GM18520 (cell line): ENCODE measurements around the gene GSG1L2.

Experiments used
- ATAC-seq: cut with Tn5 transposase; IDR thresholded peaks from one replicate; pipeline ENCODE4 v1.9.1; 2021; ENCODE audit not compliant: unreplicated experiment

GSG1L2 gene

DNA sequence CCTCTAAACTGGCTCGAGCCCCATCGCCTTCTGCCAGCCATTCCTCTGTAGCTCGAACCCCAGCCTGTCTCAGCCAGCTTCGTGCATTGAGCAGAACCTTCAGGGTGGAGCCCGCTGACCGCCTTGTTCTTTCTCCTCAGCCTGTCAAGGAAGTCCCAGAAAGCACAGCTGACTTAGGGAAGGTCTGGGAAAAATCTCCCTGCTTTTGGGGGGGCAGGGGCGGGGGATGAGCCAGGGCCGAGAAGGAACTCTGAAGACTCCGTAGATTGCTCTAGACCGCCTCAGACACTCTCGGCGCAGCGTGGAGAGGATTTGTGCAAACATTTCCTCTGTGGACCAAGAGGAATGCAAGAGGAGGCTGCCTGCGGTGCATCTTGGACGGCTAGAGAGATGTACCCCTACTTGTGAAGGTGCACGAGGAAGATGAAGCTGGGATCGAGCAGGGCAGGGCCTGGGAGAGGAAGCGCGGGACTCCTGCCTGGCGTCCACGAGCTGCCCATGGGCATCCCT lies 3.8 kb upstream of the GSG1L2 start, which contains the start of gene GLP2R:
TSS of gene GLP2R (plus strand) at position 284 of the 510 bp plus-strand sequence. CDS start at position 424, 140 bp downstream.
- ATAC-seq = no peak

DNA sequence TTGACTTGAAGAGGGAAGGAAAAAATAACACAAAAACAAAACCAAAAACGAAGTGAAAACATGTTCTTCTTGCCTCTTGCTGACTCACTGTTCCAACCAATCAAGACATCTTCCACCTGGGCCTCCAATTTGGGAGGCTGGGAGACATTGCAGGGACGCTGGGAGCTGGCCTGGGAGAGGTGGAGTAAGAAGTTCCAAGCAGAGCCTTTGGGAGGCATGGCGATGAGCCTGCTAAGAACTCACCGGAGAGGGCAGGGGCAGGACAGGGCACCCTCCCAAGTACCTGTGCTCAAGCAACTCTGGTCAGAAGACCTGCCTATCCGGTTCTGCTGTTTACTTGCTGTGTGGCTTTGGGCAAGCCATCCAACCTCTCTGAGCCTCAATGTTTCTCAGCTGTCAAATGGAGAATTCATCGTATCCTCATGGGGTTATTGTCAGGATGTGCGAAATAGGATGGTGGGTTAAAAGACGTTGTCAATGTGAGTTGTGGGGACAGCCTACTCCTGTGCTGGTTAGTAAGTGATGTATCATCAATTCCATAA lies 3.0 kb upstream of the GSG1L2 start:
- no peak for ATAC-seq

DNA sequence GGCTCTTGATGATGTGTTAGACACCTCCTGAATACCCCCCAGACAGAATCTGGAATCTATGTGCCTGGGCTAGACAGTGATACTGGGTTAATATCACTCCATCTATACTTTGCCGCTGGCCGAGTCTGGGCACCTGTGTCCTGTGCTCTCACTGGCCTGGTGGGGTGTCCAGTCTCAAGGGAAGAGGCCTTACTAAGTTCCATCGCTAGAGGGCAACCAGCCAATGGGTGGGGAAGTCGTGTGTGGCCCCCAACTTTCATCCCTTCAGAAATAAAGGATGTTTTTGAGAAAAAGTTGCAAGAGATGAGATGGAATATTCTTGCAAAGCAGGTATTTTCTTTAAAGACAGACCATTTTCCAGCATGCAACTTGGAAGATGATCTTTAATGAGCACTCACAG lies 2.2 kb upstream of the GSG1L2 start:
- ATAC-seq = no peak

DNA sequence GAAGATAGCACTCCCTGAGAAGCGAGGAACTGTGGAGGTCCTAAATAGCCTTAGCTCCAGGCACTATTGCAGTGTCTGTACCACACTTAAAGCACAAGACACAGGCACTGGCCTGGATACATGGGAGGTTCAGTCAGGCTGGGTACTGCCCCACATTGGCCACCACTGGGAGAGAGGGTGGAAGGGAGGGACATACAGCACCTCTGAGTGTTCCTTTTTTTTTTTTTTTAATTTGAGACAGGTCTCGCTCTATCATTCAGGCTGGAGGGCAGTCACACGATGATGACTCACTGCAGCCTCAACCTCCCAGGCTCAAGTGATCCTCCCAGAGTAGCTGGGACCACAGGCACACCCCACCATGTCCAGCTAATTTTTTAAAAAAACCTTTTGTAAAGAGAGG lies 1.4 kb downstream of the GSG1L2 start:
- no peak for ATAC-seq

DNA sequence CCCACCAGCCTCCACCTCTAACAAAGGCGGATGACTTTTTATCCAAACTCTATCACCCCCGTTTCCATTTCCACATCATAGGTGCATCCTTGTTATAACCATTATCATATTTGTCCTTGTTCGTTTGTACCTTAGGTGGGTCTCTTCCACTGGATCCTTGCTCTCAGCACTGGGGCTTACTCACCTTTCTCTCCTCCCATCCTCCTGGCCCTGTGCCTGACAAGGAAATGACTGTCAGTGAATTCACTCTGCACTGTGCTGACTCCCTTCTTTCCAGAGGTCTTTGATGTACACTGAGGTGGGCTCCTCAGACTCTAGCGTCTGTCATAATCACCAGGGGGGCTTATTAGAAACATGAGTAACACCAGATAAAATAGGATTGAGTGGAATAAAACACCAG lies 3.1 kb downstream of the GSG1L2 start:
- no peak for ATAC-seq

DNA sequence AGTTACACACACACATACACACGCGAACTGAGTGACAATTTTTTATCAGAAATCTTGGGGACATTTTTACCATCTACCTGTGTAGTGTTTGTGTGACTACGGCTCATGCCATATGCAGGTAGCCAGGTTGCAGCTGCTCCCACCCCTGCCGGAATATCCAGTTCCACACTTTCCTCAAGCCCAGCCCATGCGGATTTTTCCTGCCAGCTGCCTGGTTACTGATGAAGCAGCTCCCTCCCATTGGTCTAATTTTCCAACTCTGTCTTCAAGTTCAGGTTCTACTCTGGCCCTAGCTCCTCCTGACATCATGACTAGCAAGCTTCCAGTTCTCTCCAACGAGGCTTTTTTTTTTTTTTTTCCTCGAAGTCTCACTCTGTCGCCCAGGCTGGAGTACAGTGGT lies 4.8 kb downstream of the GSG1L2 start:
- ATAC-seq = no peak

DNA sequence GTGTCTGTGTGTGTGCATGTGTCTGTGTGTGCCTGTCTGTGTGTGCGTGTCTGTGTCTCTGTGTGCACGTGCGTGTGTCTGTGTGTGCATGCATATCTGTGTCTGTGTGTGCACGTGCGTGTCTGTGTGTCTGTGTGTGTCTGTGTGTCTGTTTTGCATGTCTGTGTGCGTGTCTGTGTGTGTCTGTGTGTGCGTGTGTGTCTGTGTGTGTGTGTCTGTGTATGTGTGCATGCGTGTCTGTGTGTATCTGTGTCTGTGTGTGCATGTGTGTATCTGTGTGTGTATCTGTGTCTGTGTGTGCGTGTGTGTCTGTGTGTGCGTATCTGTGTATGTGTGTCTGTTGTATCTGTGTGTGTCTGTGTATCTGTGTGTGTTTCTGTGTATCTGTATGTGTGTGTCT lies 5.4 kb downstream of the GSG1L2 start:
- no peak for ATAC-seq

DNA sequence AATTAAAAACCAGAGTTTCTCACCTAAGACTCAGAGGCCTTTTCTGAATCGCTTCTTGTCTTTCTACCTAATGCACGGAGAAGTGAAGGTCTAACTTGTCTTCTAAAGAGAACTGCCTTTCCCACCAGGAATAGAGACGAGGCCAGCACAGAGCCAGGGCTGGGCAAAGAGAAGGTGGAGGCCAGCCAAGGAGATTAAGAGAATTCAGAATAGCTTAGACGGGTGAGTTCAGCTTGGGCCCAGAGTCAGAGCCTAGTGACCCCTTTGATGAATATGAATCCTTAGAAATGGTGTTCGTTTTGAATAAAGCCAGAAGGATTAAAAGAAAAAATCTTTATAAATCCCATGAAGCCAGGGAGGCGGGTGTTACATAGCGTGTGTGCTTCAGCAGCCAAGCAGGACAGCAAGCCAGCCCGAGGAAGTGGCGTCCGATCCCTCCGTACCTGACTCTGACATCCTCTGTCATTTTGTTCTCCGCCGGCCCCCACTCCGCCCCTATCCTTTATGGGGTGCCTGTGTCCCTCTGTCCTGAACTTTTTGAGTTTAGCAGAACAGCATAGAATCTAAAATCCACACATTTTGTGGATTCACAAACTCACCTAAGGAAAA lies 7.4 kb downstream of the GSG1L2 start:
- ATAC-seq = no peak

DNA sequence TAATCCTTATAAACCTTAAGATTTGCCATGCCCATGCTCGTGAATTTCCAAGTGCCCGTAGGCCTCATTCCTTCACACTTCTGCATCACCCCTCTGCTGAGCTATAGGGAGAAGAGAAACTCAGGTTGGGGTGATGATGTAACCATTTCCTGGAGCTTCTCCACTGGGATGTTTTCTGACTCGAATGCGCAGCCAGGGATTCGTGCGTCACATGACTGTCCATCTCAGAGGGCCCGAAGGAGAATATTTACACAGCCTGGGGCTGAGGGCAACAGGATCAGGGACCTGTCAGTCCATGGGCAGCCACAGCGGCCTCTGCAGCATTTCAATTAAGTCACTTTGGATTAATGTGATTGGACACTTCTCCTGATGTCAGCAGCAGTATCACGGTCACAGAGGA lies 8.7 kb downstream of the GSG1L2 start:
- ATAC-seq = no peak

DNA sequence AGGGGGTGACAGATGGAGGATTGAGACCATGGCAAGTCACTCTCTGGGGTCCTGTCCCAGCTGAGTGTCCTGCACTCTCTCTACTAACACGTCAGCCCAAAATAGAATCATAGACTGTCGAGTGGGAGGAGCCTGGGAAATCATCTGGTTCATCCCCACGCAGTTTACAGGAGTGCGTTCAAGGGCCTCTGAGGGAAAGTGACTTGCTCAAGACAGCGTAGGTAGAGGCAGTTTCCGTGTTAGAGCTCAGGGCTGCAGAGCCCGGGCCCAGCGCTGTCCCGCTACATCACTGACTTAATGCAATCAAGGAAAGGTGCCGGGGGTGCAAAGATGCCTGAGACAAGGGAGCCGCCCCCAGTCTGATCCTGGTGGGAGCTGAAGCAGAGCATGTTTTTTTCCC lies 10.3 kb downstream of the GSG1L2 start:
- ATAC-seq = no peak

DNA sequence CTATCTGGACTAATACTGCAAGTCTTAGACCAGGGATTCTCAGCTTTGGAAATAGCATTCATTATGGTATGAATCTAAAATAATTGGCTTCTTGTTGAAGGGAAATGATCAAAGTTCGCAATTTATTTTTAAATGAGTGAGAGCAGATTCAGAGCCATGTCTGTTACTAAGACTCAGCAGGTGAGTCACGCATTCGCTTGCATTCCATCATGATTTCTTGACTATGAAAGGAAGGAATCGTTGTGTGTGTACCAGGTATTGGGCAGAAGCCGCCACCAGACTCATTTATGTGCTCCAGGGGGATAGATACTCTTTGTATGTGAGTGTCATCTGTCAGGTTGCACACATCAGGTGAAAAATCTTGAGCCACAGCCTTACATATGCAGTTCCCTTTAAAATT lies 10.8 kb downstream of the GSG1L2 start:
- no peak for ATAC-seq

DNA sequence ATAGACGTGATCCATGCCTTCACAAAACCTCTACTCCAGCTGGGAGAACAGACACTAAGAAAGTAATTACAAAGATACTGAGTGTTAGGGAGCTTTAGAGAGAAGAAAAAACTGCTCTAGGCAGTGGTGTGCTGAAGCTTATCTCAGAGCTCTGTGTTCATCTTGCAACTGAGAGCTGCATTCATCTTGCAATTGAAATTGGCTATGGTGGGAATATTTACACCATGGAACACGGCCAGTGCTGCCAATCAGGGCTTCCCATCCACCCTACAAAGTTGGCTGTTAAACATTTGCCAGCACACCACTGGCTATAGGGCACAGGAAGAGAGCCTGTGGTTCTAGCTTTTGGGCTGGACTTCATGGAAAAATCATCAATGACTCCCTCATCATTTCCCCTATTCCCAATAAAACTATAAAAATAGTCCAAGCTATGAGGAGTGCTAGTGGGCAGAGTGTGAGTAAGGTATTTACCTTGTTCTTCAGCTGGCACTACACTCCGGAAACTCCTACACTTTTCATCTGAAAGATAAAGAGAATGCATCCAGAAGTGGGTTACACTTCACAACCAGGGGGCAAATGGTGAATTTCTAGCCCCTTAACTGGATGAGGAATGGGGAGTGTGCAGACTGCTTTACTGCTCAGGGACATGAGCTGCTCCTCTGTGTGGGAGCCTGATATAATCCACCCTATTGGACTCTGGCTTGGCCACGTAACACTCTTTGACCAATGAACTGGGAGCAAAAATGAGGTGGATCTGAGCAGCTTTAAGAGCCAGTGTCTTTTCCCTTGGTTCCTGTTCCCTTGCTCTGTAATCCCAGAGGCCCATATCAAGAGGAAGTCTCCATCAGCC lies 11.6 kb downstream of the GSG1L2 start:
- ATAC-seq = no peak

DNA sequence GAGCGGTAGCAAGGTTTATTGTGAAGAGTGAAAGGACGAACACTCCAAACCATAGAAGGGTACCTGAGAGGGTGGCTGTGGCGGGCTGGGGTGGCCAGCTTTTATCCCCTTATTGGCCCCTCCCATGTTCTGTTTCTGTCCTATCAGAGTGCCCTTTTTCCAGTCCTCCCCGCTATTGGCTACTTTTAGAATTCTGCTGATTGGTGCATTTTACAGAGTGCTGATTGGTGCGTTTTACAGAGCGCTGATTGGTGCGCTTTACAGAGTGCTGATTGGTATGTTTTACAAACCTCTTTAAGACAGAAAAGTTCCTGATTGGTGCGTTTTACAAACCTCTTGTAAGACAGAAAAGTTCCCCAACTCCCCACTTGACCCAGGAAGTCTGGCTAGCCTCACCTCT lies 12.5 kb downstream of the GSG1L2 start:
- ATAC-seq = no peak

DNA sequence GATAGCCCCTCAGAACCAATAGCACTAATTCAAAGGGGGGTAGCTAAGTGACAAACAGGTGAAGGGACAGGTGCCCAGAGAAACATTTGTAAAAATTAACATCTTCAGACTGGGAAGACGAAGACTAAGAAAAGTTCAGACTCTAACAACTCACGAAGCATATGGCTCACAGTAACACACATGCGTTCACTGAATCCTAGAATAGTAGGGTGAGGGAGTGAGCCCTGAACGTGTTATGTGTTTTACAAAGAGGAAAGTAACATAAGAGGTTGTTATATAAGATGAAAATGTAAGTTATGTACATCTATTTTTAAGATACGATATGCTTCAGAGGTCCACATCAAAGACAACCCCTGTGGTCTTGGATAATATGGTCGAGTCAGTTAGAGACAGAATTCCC lies 15.2 kb downstream of the GSG1L2 start:
- ATAC-seq = no peak

DNA sequence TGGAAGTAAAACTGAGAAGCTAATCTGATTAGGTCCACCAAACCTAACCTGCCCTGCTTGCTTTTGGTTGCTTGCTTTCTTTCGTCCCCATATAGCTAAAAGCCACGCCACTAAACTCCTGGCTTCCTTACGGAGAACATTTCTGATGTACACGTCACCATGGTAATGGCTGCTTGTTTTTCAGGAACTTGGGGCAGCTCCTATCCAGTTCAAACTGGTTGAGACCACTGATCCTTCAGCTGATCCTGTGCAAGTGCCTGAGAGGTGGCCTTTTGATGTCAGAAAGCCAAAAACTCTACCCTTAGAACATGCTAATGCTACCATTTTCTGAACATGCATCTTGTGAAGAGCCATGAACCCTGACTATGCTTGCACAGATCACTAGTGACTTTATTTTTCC lies 16.1 kb downstream of the GSG1L2 start:
- no peak for ATAC-seq

DNA sequence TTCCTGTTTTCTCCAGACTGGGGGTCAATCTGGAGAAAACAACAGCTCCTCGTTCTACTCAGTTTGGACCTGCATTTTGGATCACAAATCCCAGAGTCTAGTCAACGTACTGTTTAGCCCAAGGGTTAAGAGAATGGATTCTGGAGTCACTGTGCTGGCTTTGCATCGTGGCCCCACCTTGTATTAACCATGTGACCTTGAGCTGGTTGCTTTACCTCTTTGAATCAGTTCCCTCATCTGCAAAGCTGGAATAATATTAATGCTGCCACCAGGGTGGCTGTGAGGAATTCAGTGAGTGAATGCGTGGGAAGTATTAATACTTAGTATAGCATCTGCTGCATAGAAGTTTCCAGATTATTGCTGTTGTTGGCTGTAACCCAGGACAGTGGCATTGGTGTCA lies 19.2 kb downstream of the GSG1L2 start:
- no peak for ATAC-seq

DNA sequence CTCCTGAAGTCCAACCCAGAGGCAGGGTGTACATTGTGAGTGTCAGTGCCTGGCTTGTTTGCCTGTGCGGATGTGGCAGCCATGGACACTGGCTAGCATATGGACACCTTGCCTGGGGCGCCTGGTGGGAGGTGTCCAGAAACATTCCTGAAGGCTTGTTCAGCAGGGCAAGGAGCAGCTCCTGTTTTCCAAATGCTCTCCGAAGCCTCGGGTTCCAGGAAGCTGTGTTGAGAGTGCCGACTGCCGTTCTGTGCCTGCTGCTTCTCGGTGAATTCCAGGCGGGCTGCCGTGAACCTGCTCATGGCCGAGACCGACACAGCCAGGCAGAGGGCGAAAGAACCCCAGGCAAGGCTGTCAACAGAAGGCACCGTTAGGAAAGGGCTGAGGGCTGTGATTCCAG lies 19.6 kb downstream of the GSG1L2 start:
- ATAC-seq = no peak

DNA sequence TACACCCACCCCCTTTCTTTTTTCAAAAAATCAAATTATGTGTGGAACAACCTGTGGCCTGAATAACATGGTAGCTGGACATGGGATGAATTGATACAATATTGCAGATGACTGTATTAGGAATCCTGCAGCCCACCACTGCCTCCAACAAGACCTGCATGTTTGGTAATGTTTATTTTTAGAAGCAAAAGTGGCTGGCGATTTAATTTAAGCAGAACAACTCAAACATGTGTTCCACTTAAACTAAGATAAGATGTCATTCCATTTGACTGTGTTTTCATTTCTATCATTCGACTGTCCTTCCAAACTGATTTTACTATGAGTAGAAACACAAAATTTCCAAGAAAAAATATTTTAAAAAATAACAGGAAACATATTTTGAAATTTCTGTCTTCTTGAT lies 20.4 kb downstream of the GSG1L2 start:
- no peak for ATAC-seq

DNA sequence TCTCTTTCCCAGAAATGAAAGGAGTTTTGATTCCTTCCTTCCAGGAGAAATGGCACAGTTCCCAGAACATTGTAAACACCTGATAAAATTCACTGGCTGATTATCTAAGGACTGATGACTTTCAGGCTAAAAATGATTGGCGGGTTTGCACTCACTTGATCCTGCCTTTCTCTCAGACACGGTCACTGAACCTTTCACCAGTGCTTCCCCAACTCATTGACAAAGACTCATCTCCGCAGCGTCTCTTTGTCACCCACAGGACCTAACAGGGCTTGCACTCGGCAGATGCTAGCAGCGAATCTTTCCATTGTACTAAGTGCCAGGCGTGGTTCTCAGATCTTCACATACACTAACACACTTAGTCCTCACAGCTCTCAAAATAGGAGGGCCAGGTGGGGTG lies 23.2 kb downstream of the GSG1L2 start:
- no peak for ATAC-seq

DNA sequence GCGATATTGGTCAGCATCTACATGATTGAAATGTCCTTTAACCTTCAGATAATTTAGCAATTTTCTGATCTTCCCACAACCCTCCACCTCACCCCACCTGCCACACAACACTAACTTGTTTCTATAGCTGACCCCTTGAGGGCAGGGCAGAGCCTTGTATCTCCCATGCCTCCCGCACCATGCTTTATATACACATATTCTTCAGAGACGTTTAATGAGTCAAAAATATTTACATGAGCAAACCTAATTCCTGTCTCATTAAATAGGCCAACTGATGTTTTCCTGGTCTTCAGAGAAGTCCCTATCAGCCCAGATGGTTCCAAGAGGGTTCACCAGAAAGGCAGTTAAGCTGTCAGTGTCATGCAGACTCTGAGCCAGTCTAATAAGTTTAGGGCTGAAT lies 23.9 kb downstream of the GSG1L2 start:
- no peak for ATAC-seq

DNA sequence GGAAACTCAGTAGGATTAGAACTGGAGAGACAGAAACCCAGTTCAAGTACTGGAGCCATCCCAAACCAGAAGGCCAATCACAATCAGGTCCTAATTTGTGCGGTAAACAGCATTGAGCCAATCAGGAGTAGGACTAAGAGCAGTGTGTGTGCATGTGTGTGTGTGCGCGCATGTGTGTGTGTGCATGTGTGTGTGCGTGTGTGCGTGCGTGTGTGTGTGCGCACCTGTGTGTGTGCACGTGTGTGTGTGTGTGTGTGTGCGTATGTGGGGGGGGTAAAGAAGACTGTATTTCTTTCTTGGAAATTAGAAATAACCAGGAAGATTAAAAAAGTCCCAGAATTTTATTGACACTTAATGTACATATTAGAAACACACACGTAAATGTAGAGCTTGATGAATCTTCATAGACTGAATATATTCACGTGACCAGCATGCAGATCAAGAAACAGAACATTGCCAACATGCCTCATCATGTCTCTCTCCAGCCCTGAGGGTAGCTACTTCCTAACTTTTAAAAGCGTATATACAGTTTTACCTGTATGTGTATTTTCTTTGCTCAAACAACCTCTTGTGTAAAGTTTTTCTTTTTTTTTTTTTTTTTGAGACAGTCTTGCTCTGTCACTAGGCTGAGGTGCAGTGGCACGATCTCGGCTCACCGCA lies 29.6 kb downstream of the GSG1L2 start:
- ATAC-seq = no peak
